ENCODE results near the gene PPP4R2.

- TF ChIP-seq EZH2phosphoT487 (IDR thresholded peaks at IDR 0.05; ENCODE audit: low read depth, severe bottlenecking, unreplicated experiment) (no peak), CTCF (IDR thresholded peaks at IDR 0.05; ENCODE audit: poor library complexity) (no peak)
These were observed 23.4 kb upstream of the PPP4R2 start for GRCh38 chr3:72973031-72973723.

Measured in hepatocyte (in vitro differentiated cells).